Mesenchymal stem cell (in vitro differentiated cells and primary cell): ENCODE data around the gene NANOG. TPM values are rescaled to one million over a fixed set of nuclear protein-coding genes. Genes with fewer than 3 reads are reported as not detected.
"Not testable (repeated sequence)": the region's sequence is repeated elsewhere in the genome, so short reads cannot be mapped to it uniquely, and the experiment has no call there.

Experiments
- DNase-seq: peaks from one replicate; pipeline ENCODE4 v3.0.0-alpha.2; 2013
- H2AFZ ChIP-seq: one replicate; pipeline ENCODE4 v1.6.1; 2013; ENCODE audit warnings: low read depth, mild to moderate bottlenecking, control low read depth, inconsistent platforms, low read length, moderate library complexity
- H2AK5ac ChIP-seq: 2 replicates; pipeline ENCODE4 v1.6.1; 2013; ENCODE audit warnings: low read length, moderate library complexity, mild to moderate bottlenecking, inconsistent platforms; ENCODE audit not compliant: severe bottlenecking
- H2BK120ac ChIP-seq: one replicate; pipeline ENCODE4 v1.6.1; 2013; ENCODE audit warnings: low read depth, mild to moderate bottlenecking, inconsistent platforms, low read length, moderate library complexity
- H2BK12ac ChIP-seq, 2 experiments: one replicate each; pipeline ENCODE4 v1.6.1; 2013; ENCODE audit warnings: inconsistent platforms in 2 of 2, low read length in 2 of 2, mild to moderate bottlenecking in 2 of 2, moderate library complexity in 2 of 2, control low read depth in 1 of 2
- H2BK15ac ChIP-seq: one replicate; pipeline ENCODE4 v1.6.1; 2013; ENCODE audit warnings: mild to moderate bottlenecking, low read depth, inconsistent platforms; ENCODE audit not compliant: poor library complexity, severe bottlenecking
- H2BK5ac ChIP-seq: 2 replicates; pipeline ENCODE4 v1.6.1; 2013; ENCODE audit warnings: low read depth, mild to moderate bottlenecking, low read length, control low read depth, inconsistent platforms; ENCODE audit not compliant: poor library complexity, severe bottlenecking
- H3K14ac ChIP-seq, 2 experiments: one replicate each; pipeline ENCODE4 v1.6.1; 2013; ENCODE audit warnings: inconsistent platforms in 2 of 2, low read length in 2 of 2, control low read depth in 1 of 2, mild to moderate bottlenecking in 1 of 2, moderate library complexity in 1 of 2
- H3K18ac ChIP-seq, 2 experiments: one replicate each; pipeline ENCODE4 v1.6.1; 2013; ENCODE audit warnings: inconsistent platforms in 2 of 2, low read length in 2 of 2, control low read depth in 1 of 2, low read depth in 1 of 2, mild to moderate bottlenecking in 1 of 2
- H3K23ac ChIP-seq, 2 experiments: one replicate each; pipeline ENCODE4 v1.6.1; 2013; ENCODE audit warnings: inconsistent platforms in 2 of 2, low read length in 2 of 2, mild to moderate bottlenecking in 2 of 2, moderate library complexity in 2 of 2, control low read depth in 1 of 2
- H3K27ac ChIP-seq: 2 replicates; pipeline ENCODE4 v1.5.1; 2013; ENCODE audit warnings: mild to moderate bottlenecking, moderate library complexity, low read length, control low read depth, inconsistent platforms; ENCODE audit not compliant: poor library complexity, severe bottlenecking
- H3K27me3 ChIP-seq, 2 experiments: 2 replicates each; pipeline versions ENCODE4 v1.6.1 to v1.7.0; 2013; ENCODE audit warnings: low read length in 2 of 2, mild to moderate bottlenecking in 2 of 2, moderate library complexity in 2 of 2, control low read depth in 1 of 2, inconsistent platforms in 1 of 2; ENCODE audit not compliant: control insufficient read depth in 1 of 2, insufficient read depth in 1 of 2
- H3K36me3 ChIP-seq, 2 experiments: 2 replicates each; pipeline versions ENCODE4 v1.6.1 to v1.7.0; 2013; ENCODE audit warnings: low read length in 2 of 2, control low read depth in 1 of 2, inconsistent platforms in 1 of 2, low read depth in 1 of 2, mild to moderate bottlenecking in 1 of 2; ENCODE audit not compliant: insufficient read depth in 2 of 2, control insufficient read depth in 1 of 2
- H3K4ac ChIP-seq, 2 experiments: one replicate each; pipeline ENCODE4 v1.6.1; 2013; ENCODE audit warnings: inconsistent platforms in 2 of 2, low read length in 2 of 2, mild to moderate bottlenecking in 2 of 2, moderate library complexity in 2 of 2, control low read depth in 1 of 2, low read depth in 1 of 2
- H3K4me1 ChIP-seq: 2 replicates; pipeline ENCODE4 v1.6.1; 2013; ENCODE audit warnings: low read depth, low read length, control low read depth; ENCODE audit not compliant: control insufficient read depth, insufficient read depth
- H3K4me2 ChIP-seq: 2 replicates; pipeline ENCODE4 v1.6.1; 2013; ENCODE audit warnings: low read length, mild to moderate bottlenecking, inconsistent platforms; ENCODE audit not compliant: poor library complexity, severe bottlenecking
- H3K4me3 ChIP-seq, 2 experiments: 2 replicates each; pipeline versions ENCODE4 v1.5.1 to v1.7.0; 2013; ENCODE audit warnings: low read length in 2 of 2, mild to moderate bottlenecking in 2 of 2, control low read depth in 1 of 2, low read depth in 1 of 2; ENCODE audit not compliant: insufficient read depth in 1 of 2
- H3K79me1 ChIP-seq: replicated peaks from 2 replicates; pipeline ENCODE4 v1.6.1; 2013; ENCODE audit warnings: mild to moderate bottlenecking, control low read depth, low read length, inconsistent platforms; ENCODE audit not compliant: poor library complexity, severe bottlenecking
- H3K9ac ChIP-seq: 2 replicates; pipeline ENCODE4 v1.7.0; 2013; ENCODE audit warnings: mild to moderate bottlenecking, low read length, moderate library complexity
- H3K9me3 ChIP-seq: 2 replicates; pipeline ENCODE4 v1.7.0; 2013; ENCODE audit warnings: mild to moderate bottlenecking, low read length; ENCODE audit not compliant: control insufficient read depth
- H4K8ac ChIP-seq: one replicate; pipeline ENCODE4 v1.6.1; 2013; ENCODE audit warnings: inconsistent platforms, mild to moderate bottlenecking, low read length, moderate library complexity
- H4K91ac ChIP-seq: one replicate; pipeline ENCODE4 v1.6.1; 2013; ENCODE audit warnings: mild to moderate bottlenecking, low read length, inconsistent platforms
- WGBS: methylation state at CpG from one replicate; pipeline ENCODE4 v1.1.7; 2013; ENCODE audit warnings: mixed read lengths; 5-methylcytosine and 5-hydroxymethylcytosine counted together
- polyA plus RNA-seq, 2 experiments: library from polyadenylated mRNA; stranded (reverse); fragments of 200-250 nt; gene quantifications; one replicate each; pipeline ENCODE4 v1.2.3, GENCODE V29; 2013

NANOG gene
- under 0.01 TPM for polyA plus RNA-seq (2013, experiment 1 of 2)
- 0.01 TPM for polyA plus RNA-seq (2013, experiment 2 of 2)

DNA sequence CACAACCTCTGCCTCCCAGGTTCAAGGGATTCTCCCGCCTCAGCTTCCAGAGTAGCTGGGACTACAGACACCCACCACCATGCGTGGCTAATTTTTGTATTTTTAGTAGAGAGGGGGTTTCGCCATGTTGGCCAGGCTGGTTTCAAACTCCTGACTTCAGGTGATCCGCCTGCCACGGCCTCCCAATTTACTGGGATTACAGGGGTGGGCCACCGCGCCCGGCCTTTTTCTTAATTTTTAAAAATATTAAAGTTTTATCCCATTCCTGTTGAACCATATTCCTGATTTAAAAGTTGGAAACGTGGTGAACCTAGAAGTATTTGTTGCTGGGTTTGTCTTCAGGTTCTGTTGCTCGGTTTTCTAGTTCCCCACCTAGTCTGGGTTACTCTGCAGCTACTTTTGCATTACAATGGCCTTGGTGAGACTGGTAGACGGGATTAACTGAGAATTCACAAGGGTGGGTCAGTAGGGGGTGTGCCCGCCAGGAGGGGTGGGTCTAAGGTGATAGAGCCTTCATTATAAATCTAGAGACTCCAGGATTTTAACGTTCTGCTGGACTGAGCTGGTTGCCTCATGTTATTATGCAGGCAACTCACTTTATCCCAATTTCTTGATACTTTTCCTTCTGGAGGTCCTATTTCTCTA is at the start of gene NANOG:
NANOG (plus strand) TSS at position 519 of the 645 bp plus-strand sequence. CDS start 213 bp downstream, outside the sequence.
- not testable (repeated sequence) for DNase-seq, H2BK12ac ChIP-seq, H3K4me2 ChIP-seq, H3K18ac ChIP-seq, H3K14ac ChIP-seq, H3K4me1 ChIP-seq, H2BK5ac ChIP-seq, H3K36me3 ChIP-seq, H3K23ac ChIP-seq, H2BK15ac ChIP-seq, H3K27ac ChIP-seq, H2BK120ac ChIP-seq, H2AFZ ChIP-seq, H3K9me3 ChIP-seq, H3K4ac ChIP-seq, H4K91ac ChIP-seq, H2AK5ac ChIP-seq, H4K8ac ChIP-seq, H3K9ac ChIP-seq, H3K79me1 ChIP-seq
- 35% methylated on average over 6 of the region's 13 CpGs for WGBS
- H3K27me3 ChIP-seq, result peaks cover 21 to 51% of the 10 kb centered on the region in 2 experiments
- peak within 1 kb of the TSS in 1 of 2 experiments; percentile 46 for H3K4me3 ChIP-seq

DNA sequence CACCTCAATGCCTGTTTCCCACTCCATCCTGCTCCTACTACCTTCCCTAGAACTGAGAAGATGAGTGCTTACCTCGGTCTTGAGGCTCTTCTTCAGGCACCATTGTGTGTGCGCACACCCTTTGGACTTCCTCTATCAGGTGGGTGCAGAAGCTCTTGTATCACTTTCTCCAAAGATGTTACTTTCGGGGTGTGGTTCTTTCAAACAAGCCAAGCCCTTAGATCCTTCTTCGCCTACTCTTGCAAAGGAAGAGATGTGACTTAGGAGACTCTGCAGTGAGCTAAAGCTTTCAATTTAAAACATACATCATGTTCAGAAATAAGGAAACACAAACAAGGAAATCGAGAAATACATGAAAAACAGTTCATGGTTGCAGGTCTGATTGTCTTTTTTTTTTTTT is 42.0 kb upstream of the NANOG start, which contains the start of gene CLEC4C:
CLEC4C (minus strand) TSS at position 130 of the 400 bp plus-strand sequence; CDS start at position 103, 27 bp downstream.
- DNase-seq, result no peak
- no peak within 1 kb of the TSS for H3K9ac ChIP-seq
- WGBS, result 83% methylated on average over 3 of the region's 5 CpGs
- no peak within 1 kb of the TSS for H3K4me2 ChIP-seq
- no peak within 1 kb of the TSS for H3K23ac ChIP-seq
- H2AFZ ChIP-seq, result no peak within 1 kb of the TSS
- H3K14ac ChIP-seq, result no peak within 1 kb of the TSS
- no peak within 1 kb of the TSS for H3K4ac ChIP-seq
- H3K79me1 ChIP-seq, result no peaks in the 10 kb centered on the region
- no peak within 1 kb of the TSS for H2AK5ac ChIP-seq
- no peak within 1 kb of the TSS for H3K27ac ChIP-seq
- no peaks in the 10 kb centered on the region for H3K9me3 ChIP-seq
- no peak within 1 kb of the TSS for H4K91ac ChIP-seq
- H2BK120ac ChIP-seq, result no peak within 1 kb of the TSS
- no peak within 1 kb of the TSS for H2BK15ac ChIP-seq
- no peak within 1 kb of the TSS for H2BK5ac ChIP-seq
- H3K4me1 ChIP-seq, result peaks cover 1% of the 10 kb centered on the region
- H3K36me3 ChIP-seq, result no peaks in the 10 kb centered on the region
- no peak within 1 kb of the TSS for H3K18ac ChIP-seq
- no peak within 1 kb of the TSS for H2BK12ac ChIP-seq
- H3K4me3 ChIP-seq, result no peak within 1 kb of the TSS
- H4K8ac ChIP-seq, result no peak within 1 kb of the TSS
- no peaks in the 10 kb centered on the region for H3K27me3 ChIP-seq

DNA sequence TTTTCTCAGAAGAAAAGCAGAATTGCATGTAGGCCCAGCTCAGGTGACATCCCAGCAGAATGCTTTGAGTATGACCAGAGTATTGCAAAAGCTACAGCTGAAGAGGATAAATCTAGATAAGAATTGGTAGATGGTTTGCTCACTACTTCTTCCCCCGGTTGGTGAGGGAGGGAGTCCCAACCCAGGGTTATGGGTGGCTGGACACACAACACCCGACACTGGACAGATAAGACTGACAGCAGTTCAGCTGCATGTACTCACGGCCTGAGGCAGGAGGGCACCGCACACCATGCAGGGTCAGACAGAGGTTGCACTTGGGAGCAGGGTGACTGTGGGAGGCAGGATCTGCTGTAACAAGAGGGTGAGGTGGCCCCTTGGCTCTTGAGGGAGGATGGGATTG is 40.4 kb upstream of the NANOG start:
- H3K27ac ChIP-seq, result no peak overlapping the region
- no peaks in the 10 kb centered on the region for H3K79me1 ChIP-seq
- H2AFZ ChIP-seq, result no peak overlapping the region
- H2BK15ac ChIP-seq, result no peak overlapping the region
- H3K36me3 ChIP-seq, result no peaks in the 10 kb centered on the region
- no peak overlapping the region for H3K18ac ChIP-seq
- H2BK120ac ChIP-seq, result no peak overlapping the region
- WGBS, result 80% methylated on average over 4 of the region's 4 CpGs
- no peak overlapping the region for H3K23ac ChIP-seq
- no peaks in the 10 kb centered on the region for H3K9me3 ChIP-seq
- no peak overlapping the region for H4K91ac ChIP-seq
- H3K9ac ChIP-seq, result no peak overlapping the region
- H3K4ac ChIP-seq, result no peak overlapping the region
- no peak overlapping the region for H2BK5ac ChIP-seq
- H3K4me2 ChIP-seq, result no peak overlapping the region
- H3K27me3 ChIP-seq, result no peaks in the 10 kb centered on the region
- no peak overlapping the region for H2AK5ac ChIP-seq
- no peak overlapping the region for H2BK12ac ChIP-seq
- peak overlapping the region in 1 of 2 experiments; percentile 83 for H3K14ac ChIP-seq
- no peak overlapping the region for H4K8ac ChIP-seq
- H3K4me3 ChIP-seq, result no peak overlapping the region
- peaks cover 1% of the 10 kb centered on the region for H3K4me1 ChIP-seq
- no peak for DNase-seq

DNA sequence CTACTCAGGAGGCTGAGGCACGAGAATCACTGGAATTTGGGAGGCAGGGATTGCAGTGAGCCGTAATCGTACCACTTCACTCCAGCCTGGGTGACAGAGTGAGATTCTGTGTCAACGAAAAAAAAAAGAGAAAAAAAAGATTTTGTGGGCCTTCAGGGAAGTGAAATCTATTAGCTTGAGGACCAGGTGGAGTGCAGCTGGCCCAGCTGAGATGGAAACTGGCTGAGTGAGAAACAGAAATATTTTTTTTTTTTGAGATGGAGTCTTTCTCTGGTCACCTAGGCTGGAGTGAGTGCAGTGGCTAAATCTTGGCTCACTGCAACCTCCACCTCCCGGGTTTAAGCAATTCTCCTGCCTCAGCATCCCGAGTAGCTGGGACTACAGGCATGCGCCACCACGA is 39.8 kb upstream of the NANOG start:
- no peaks in the 10 kb centered on the region for H3K27me3 ChIP-seq

More for the DNA sequence above, 39.8 kb upstream of the NANOG start:
- H2BK120ac ChIP-seq, result no peak overlapping the region
- H2BK15ac ChIP-seq, result no peak overlapping the region
- no peak overlapping the region for H3K27ac ChIP-seq
- H4K91ac ChIP-seq, result no peak overlapping the region
- WGBS, result 90% methylated on average over 8 of the region's 8 CpGs
- no peak overlapping the region for H2AFZ ChIP-seq
- no peak for DNase-seq
- H3K23ac ChIP-seq, result no peak overlapping the region
- no peaks in the 10 kb centered on the region for H3K36me3 ChIP-seq
- H3K79me1 ChIP-seq, result no peaks in the 10 kb centered on the region
- H3K4ac ChIP-seq, result no peak overlapping the region
- no peak overlapping the region for H2BK5ac ChIP-seq
- peaks cover 1% of the 10 kb centered on the region for H3K4me1 ChIP-seq
- H3K9ac ChIP-seq, result no peak overlapping the region
- no peaks in the 10 kb centered on the region for H3K9me3 ChIP-seq
- H3K4me3 ChIP-seq, result no peak overlapping the region
- H3K18ac ChIP-seq, result no peak overlapping the region
- no peak overlapping the region for H2BK12ac ChIP-seq
- no peak overlapping the region for H4K8ac ChIP-seq
- H2AK5ac ChIP-seq, result no peak overlapping the region
- H3K4me2 ChIP-seq, result no peak overlapping the region
- no peak overlapping the region for H3K14ac ChIP-seq
